Measurements from ENCODE around the gene WIPI1.

GRCh38 chr17:68389041-68389440 lies 68.3 kb downstream of the WIPI1 start:
- TF ChIP-seq CTCF (conservative IDR thresholded peaks at IDR 0.05), result no peak
- no peak for TF ChIP-seq ZFX (IDR thresholded peaks at IDR 0.05)

Data from C4-2B (cell line).